HL-60/S4 treated with retinoic acid at 250 ng/mL for 4 days and 3 days (cell line): ENCODE results near the gene JMJD6.
"Not testable (repeated sequence)": the region's sequence is repeated elsewhere in the genome, so short reads cannot be mapped to it uniquely, and the experiment has no call there.

Experiments used
- in situ Hi-C: fragments of 300-500 bp; cut with MboI; formaldehyde crosslinking; loops from 2 replicates; pipeline ENCODE4 v1.7.0; 2022; ENCODE audit warnings: low sequenced_read_pairs

JMJD6 gene

DNA sequence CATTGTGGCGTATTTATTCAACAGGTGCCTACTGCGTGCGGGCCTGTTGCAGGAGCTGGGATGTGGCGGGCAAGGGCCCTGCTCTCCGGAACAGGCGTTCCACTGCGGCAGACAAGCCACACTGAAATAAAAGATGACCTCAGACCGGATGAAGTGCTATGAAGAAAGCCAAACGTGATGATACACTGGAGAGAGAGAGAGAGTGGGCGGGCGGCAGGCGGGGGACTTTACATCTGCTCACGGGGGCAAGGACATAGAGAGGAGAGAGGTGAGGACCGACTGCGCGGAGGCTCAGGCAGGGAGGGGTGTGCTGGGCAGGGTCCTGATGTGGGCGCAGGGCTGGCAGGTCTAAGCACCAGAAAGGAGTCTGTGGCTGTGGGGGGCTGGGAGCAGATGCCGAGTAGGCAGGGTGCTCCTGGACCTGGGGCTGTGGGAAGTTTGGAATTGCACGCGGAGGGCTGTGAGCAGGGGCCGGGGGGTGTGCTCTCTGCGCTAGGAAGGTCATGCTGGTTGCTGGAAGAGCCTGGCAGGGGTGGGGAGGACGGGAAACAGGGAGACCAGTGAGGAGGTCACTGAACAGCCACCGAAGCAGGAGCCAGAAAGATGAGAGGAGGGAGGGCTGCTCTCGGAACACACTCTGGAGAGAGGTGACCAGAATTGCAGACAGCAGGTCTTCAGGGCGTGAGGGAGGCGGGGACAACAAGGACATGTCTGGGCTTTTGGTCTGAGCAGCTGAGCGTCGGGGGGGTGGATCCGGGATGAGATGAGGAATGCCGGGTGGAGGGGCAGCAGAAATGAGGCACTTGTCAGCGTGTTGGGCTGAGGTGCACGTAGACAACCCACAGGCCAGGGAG, 25.6 kb downstream of the JMJD6 start:
- in situ Hi-C loops = no loop called here

GRCh38 chr17:76700270-76700616, 26.2 kb downstream of the JMJD6 start:
- in situ Hi-C loops = no loop called here

- in situ Hi-C loops = not testable (repeated sequence)
Measured at GRCh38 chr17:76698466-76698977, 27.9 kb downstream of the JMJD6 start.

DNA sequence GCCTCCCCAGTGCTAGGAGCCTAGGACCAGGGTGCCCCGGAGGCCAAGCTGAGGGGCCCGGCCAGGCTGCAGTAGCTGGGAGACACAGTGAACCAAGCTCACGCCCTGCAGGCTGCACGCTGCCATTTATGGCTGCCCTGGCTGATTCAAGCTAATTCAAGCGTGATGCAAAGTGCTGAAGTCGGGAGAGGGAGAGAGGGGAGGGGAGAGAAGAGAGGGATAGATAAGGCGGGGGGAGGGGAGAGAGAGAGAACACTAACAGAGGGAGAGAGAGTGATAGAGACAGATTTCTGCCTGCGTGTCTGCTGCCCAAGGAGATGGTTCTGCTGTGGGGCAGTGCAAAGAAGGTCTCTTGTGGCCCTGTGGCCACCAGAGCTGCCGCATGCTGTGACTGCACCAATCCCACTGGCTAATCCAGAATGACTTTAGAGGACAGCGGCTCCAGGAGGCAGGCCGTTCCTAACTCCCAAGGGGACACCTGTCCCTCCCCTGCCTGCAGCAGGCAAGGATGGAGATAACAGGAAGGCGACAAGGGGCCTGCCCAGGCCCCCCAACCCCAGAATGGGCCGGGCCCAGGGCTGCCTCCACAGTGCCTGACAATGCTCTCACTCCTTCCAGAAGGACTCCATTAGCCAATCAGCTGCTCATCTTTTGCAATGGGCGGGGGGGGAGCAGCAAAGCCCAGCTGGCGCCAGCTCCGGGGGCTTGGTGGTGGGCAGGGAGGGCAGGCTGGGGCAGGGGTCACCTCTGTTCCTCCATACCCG, 28.5 kb downstream of the JMJD6 start:
- in situ Hi-C loops = no loop called here

GRCh38 chr17:76696763-76697701, 29.4 kb downstream of the JMJD6 start:
- in situ Hi-C loops = no loop called here

DNA sequence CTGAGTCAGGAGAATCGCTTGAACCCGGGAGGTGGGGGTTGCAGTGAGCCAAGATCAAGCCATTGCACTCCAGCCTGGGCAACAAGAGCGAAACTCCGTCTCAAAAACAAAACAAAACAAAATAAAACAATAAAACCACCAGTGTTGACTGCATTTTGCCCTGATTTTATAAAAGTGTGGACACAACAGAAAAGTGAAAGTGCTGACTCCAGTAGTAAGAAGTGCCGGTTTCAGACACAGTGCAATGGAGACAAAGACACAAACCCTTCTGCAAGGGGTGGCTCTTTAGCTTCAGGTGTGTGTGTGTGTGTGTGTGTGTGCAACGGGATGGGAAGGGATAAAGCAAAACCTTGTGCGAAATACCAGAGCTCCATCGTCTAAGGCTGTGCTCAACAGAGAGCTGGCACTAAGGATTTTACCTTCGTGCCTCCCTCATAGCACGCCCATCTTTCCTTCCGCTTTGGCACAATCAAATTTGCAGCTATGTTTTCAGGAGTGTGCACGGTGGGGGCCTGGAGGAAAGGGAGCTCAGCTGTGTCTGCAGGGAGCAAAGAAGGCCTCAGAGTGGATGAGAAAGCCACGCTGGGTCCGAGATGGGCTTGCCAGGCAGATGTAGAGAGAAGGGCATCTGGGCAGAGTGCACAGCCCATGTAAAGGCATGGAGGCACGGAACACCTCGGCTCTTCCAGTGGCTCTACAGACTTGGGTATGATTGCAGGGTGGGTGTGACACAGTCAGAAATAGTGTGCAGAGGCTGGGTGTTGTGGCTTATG, 31.2 kb downstream of the JMJD6 start:
- in situ Hi-C loops = no loop called here

- in situ Hi-C loops = no loop called here
Measured at GRCh38 chr17:76691379-76692191, 34.8 kb downstream of the JMJD6 start.

DNA sequence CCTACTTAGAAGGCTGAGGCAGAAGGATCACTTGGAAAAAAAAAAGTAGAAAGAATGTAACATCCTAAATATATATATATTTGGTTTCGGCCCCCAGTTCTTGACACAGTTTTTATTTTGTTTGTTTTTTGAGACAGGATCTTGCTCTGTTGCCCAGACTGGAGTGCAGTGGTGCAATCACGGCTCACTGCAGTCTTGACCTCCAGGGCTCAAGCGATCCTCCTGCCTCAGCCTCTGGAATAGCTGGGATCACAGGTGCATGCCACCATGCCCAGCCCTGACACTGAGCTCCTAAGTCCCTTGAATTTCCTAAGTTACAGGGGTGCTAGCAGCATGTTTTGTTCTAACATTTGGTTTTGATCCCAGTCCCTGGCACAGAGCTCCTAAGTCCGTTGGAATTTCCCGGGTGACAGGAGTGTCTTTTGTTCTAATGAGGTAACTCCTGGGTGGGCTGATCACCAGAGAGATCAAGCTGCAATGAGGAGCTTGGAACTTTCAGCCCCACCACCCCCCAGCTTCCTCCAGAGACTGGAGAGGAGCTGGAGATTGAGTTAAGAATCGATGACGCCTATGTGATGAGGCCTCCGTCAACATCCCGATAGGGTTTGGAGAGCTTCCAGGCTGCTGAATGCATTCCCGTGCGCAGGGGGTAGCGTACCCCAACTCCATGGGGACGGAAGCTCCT, 35.7 kb downstream of the JMJD6 start:
- in situ Hi-C loops = no loop called here

DNA sequence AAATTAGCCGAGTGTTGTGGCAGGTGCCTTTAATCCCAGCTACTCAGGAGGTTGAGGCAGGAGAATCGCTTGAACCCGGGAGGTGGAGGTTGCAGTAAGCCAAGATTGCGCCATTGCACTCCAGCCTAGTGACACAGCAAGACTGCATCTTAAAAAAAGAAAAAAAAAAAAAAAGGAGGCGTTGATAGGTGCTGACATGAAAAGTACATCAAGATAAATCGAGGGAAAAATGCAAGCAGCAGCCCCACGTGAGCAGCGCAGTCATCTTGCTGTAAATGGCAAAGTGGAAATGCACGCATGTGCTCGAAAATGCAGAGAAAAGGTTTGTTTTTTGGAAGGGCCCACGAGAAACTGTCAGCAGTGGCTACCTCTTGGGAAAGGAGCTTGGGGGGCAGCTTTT, 36.5 kb downstream of the JMJD6 start:
- in situ Hi-C loops = no loop called here

DNA sequence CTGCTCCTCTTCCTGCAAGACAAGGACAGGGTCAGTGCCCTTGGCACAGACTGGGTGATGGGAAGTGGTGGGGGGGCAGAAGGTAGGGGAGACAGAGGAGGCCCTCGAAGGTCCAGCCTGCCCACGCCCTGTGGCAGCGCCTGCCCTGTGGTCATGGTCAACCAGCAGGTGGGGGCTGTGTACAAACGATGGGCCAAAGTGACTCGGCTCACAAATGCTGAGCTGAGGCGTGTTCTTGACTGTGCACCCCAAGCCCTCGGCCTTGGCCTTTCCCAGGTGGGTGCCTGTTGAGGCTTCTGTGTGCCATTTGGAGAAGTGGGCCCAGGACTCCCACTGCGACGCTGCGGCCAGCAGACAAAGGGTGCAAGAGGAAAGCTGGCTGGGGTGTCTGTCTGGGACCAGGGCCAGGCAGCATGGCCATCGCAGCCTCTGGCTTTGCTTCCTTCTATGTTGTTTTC, 38.2 kb downstream of the JMJD6 start:
- in situ Hi-C loops = no loop called here

- in situ Hi-C loops = no loop called here
Measured at GRCh38 chr17:76687298-76688164, 38.9 kb downstream of the JMJD6 start.

- in situ Hi-C loops = no loop called here
Measured at GRCh38 chr17:76686538-76687297, 39.7 kb downstream of the JMJD6 start.

DNA sequence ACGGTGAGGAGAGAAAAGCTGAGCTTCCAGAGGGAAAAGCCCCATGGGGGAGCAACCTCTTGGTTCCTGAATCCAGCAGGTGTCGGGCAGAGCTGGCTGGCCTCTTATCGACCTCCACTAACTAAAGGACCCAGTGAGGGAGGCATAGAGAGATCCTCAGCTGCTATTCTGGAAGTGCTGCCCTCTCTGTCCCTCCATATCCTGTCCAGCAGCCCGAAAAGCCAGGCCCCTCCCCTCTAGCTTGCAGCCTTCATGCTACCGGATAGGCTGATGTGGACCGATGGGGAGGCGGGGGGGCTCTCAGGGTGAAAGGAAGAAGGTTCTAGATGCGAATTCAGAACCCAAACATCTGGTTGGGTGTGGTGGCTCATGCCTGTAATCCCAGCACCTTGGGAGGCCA, 40.6 kb downstream of the JMJD6 start:
- in situ Hi-C loops = no loop called here

GRCh38 chr17:76685366-76685765, 41.0 kb downstream of the JMJD6 start:
- in situ Hi-C loops = no loop called here

DNA sequence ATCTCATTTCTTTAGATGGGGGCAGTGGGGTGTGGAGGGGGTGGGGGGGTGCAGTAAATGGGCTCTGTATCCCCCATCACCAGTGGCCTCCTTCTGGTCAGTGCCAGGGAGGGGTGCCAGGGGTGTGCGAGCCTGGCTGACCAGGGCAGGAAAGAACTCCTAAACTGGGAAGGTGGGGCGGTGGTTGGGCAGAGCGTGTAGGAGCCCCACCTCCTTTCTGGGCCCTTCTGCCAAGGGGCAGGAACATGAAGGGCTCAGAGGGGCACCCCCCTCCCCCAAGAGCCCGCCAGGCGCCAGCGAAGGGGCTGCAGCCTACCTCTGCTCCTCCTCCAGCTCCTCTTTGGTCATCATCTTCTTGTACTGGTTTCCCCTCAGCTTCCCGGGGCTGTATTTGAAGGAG, 41.6 kb downstream of the JMJD6 start:
- in situ Hi-C loops = no loop called here

- in situ Hi-C loops = no loop called here
Measured at GRCh38 chr17:76683921-76684745, 42.3 kb downstream of the JMJD6 start.
